Keratinocyte (primary cell): Measurements from ENCODE around the gene MICAL3.

ENCODE experiments used
- CTCF ChIP-seq, 3 experiments: IDR thresholded peaks in 1 of 3; conservative IDR thresholded peaks in 1 of 3; optimal IDR thresholded peaks in 1 of 3; 2 replicates in 2 of 3; 3 replicates in 1 of 3; pipeline versions ENCODE3 to v1.5.1; 2011; ENCODE audit warnings: low read length in 3 of 3, mild to moderate bottlenecking in 3 of 3, moderate library complexity in 2 of 3, control low read depth in 1 of 3, inconsistent platforms in 1 of 3; ENCODE audit not compliant: insufficient read depth in 2 of 3; ENCODE audit errors: extremely low read depth in 1 of 3
- EZH2 ChIP-seq: IDR thresholded peaks from one replicate; pipeline ENCODE4 v1.6.1; 2012; ENCODE audit warnings: inconsistent platforms, mild to moderate bottlenecking, low read length, moderate library complexity

- TF ChIP-seq CTCF (optimal IDR thresholded peaks at IDR 0.05 in 1 of 3, IDR thresholded peaks at IDR 0.05 in 1 of 3, conservative IDR thresholded peaks at IDR 0.05 in 1 of 3; ENCODE audit: extremely low read depth in 1 of 3, insufficient read depth in 2 of 3, low read length in 3 of 3) (no peak), EZH2 (no peak)
These were observed 254.7 kb downstream of the MICAL3 start for GRCh38 chr22:17769716-17770082.
